ENCODE results near the gene TMEM202.

GRCh38 chr15:72411111-72411510, 13.0 kb downstream of the TMEM202 start:
- TF ChIP-seq JUN (IDR thresholded peaks at IDR 0.05) (no peak), CTCF (IDR thresholded peaks at IDR 0.05) (no peak), RCOR1 (IDR thresholded peaks at IDR 0.05; ENCODE audit: low read depth, low read length) (no peak), PBX3 (IDR thresholded peaks at IDR 0.05) (no peak), REST (IDR thresholded peaks at IDR 0.05) (no peak)

All from A549 (cell line).